Gastroesophageal sphincter (tissue), 3 donors: Measurements from ENCODE around the gene LRIG1.

Source experiments
- CTCF ChIP-seq, 4 experiments: fragments of 200-600 bp in 2 of 4; fragments of 450-650 bp in 2 of 4; sonication (generic) in 1 of 4; IDR thresholded peaks; one replicate each; pipeline ENCODE4 v1.5.1; 2017 to 2019; ENCODE audit warnings: antibody characterized with exemption in 4 of 4, mild to moderate bottlenecking in 2 of 4, moderate library complexity in 2 of 4
- EP300 ChIP-seq: sonication (generic); formaldehyde crosslinking; IDR thresholded peaks from one replicate; pipeline ENCODE4 v1.6.1; 2017; ENCODE audit warnings: antibody characterized with exemption, mild to moderate bottlenecking
- POLR2A ChIP-seq, 2 donors: fragments of 450-650 bp; IDR thresholded peaks; one replicate each; pipeline ENCODE4 v1.6.1; 2017; ENCODE audit warnings: antibody characterized with exemption in 2 of 2, mild to moderate bottlenecking in 2 of 2, moderate library complexity in 1 of 2
- POLR2AphosphoS5 ChIP-seq: sonication (generic); formaldehyde crosslinking; IDR thresholded peaks from one replicate; pipeline ENCODE4 v1.6.1; 2017; ENCODE audit warnings: antibody characterized with exemption

GRCh38 chr3:66403323-66403990 lies 97.4 kb downstream of the LRIG1 start:
- TF ChIP-seq EP300 (no peak), CTCF (IDR thresholded peaks at IDR 0.05) (no peak), POLR2A (IDR thresholded peaks at IDR 0.05) (no peak), POLR2AphosphoS5 (no peak)
